ENCODE data around the gene PRDX3. TPM values are rescaled to one million over a fixed set of nuclear protein-coding genes. Genes with fewer than 3 reads are reported as not detected.

Gene PRDX3
- total and polyA plus RNA-seq, 2 experiments from 2014 or later = 116 to 413 TPM

DNA sequence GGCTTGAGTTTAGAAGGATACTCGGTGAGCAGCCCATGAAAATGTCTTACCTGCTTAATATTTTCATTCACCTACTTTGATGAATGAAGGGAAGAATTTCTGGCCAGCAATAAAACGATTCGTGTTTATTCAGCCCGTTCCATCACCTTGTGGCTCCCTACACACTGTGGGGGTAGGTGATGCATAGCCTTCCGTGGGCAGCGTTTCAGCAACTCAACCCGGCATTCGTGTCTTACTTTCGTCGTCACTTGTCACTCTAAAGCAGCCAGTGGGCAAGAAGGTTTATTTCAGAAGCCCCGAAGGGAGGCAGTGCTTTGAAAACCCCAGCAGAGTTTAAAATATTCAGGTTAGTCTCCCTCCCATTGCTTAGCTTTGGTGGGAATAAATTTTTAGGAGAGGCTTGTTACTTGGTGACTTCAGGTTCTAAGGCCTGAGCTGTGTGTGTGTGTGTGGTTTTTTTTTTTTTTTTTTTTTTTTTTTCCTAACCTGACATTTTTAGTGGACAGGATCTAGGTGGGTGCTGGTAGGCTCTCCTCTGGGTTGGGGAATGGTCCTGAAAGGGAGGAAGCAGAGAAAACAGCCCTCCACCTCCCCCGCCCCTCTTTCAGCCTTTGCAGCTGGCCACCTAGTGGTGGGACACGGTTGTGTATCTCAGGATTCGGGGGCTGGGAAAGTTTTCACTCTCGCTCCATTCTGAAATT lies 30.6 kb upstream of the PRDX3 start:
- no peaks in the 10 kb centered on the region for H3K9me3 ChIP-seq (ENCODE audit: low read depth)
- H3K27me3 ChIP-seq = no peaks in the 10 kb centered on the region
- peaks cover 22% of the 10 kb centered on the region for H3K4me1 ChIP-seq (ENCODE audit: low read depth)
- no peak overlapping the region for H3K27ac ChIP-seq
- TF ChIP-seq, protein P1, sequence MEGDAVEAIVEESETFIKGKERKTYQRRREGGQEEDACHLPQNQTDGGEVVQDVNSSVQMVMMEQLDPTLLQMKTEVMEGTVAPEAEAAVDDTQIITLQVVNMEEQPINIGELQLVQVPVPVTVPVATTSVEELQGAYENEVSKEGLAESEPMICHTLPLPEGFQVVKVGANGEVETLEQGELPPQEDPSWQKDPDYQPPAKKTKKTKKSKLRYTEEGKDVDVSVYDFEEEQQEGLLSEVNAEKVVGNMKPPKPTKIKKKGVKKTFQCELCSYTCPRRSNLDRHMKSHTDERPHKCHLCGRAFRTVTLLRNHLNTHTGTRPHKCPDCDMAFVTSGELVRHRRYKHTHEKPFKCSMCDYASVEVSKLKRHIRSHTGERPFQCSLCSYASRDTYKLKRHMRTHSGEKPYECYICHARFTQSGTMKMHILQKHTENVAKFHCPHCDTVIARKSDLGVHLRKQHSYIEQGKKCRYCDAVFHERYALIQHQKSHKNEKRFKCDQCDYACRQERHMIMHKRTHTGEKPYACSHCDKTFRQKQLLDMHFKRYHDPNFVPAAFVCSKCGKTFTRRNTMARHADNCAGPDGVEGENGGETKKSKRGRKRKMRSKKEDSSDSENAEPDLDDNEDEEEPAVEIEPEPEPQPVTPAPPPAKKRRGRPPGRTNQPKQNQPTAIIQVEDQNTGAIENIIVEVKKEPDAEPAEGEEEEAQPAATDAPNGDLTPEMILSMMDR (IDR thresholded peaks at IDR 0.05; ENCODE audit: low read depth, low read length) = peak; percentile 88
- no peaks in the 10 kb centered on the region for H3K36me3 ChIP-seq
- H3K4me3 ChIP-seq = peak overlapping the region; percentile 76
- peak; percentile 71 to 80 for DNase-seq (ENCODE audit: low read depth in 1 of 2, low spot score in 1 of 2)

DNA sequence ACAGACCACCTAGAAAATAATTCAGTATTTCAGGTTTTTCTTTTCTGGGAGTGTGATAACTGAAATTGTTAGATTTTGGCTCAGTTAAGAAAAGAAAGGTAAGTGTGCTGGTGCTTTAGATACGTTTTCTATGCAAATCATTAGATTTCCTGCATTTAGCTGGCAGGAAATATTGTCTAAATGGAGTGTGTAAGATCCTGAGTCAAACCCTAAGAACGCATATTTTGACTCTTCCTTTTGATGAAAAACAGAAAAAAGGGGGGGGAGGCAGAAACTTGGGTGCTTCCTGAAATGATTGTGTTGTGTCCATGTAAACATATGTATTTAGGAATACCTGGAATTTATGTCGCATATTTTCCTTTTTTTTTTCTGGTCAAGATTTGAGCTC lies 29.9 kb upstream of the PRDX3 start:
- TF ChIP-seq, protein P1 (IDR thresholded peaks at IDR 0.05; ENCODE audit: low read depth, low read length) = no peak
- H3K27ac ChIP-seq = no peak overlapping the region
- peaks cover 22% of the 10 kb centered on the region for H3K4me1 ChIP-seq (ENCODE audit: low read depth)
- no peaks in the 10 kb centered on the region for H3K36me3 ChIP-seq
- DNase-seq (ENCODE audit: low read depth in 1 of 2, low spot score in 1 of 2) = peak in 1 of 2 donors; percentile 40
- H3K9me3 ChIP-seq (ENCODE audit: low read depth) = no peaks in the 10 kb centered on the region
- H3K27me3 ChIP-seq = no peaks in the 10 kb centered on the region
- peak overlapping the region; percentile 76 for H3K4me3 ChIP-seq

DNA sequence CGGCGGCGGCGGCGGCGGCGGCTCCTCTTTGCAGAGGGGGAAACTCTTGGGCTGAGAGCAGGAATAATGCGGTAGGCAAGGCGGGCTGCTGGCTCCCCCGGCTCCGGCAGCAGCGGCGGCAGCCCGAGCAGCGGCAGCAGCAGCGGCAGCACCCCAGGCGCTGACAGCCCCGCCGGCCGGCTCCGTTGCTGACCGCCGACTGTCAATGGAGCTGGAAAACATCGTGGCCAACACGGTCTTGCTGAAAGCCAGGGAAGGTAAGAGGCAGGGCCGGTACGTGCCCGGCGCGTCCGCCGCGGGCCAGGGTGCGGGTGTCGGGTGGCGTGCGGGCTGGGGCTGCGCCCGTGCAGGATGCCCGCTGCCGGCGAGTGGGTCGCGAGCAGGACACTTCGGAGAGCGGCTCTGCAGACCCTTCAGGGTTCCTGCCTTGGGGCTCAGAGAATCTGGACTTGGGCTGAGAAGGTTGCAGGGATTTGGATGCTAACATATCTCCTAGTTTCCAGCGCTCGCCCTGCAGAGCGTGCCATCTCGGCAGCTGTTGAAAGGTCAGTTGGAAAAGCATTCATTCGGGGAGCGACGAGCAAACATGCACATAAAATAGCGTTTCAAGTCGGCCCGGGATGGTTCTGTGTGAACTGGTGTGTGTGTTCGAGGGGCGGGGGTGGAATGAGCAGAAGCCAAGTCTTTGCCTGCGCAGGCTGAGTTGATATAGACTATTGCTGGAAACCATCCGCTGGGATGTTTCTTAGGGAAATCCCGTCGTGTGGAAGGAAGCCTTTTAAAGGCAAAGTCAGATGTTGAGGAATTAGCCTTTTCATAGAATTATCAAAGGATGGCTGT lies 29.3 kb upstream of the PRDX3 start:
- Histone ChIP-seq H3K9me3 (ENCODE audit: low read depth) (no peaks in the 10 kb centered on the region), H3K4me3 (peak overlapping the region; percentile 76), H3K27me3 (no peaks in the 10 kb centered on the region), H3K4me1 (ENCODE audit: low read depth) (peaks cover 22% of the 10 kb centered on the region), H3K36me3 (no peaks in the 10 kb centered on the region), H3K27ac (peak overlapping the region; percentile 44)
- TF ChIP-seq, protein P1 (IDR thresholded peaks at IDR 0.05; ENCODE audit: low read depth, low read length) = no peak
- peak; percentile 73 to 75 for DNase-seq (ENCODE audit: low read depth in 1 of 2, low spot score in 1 of 2)

DNA sequence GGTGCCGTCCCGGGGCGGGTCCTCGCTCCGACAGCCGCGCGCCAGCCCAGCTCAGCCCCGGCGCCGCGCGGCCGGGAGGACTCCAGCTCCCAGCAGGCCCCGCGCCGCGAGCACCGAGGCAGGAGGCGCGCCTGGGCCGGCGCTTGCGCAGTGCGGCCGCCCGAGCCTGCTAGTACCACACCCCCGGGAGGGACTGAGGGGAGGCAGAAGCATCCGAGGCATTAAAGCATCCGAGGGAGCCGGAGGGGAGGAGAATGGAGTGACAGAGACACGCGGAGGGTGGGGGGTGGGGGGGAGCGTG lies 28.7 kb upstream of the PRDX3 start, which contains the start of gene GRK5:
Gene GRK5 (plus strand): TSS at position 206 of the 301 bp plus-strand sequence. CDS start 347 bp downstream, outside the sequence.
- no peaks in the 10 kb centered on the region for H3K36me3 ChIP-seq
- TF ChIP-seq, protein P1 (IDR thresholded peaks at IDR 0.05; ENCODE audit: low read depth, low read length) = no peak
- H3K27me3 ChIP-seq = no peaks in the 10 kb centered on the region
- peak within 1 kb of the TSS; percentile 76 for H3K4me3 ChIP-seq
- H3K4me1 ChIP-seq (ENCODE audit: low read depth) = peaks cover 21% of the 10 kb centered on the region
- H3K27ac ChIP-seq = peak within 1 kb of the TSS; percentile 76
- peak; percentile 98 to 99 for DNase-seq (ENCODE audit: low read depth in 1 of 2, low spot score in 1 of 2)
- H3K9me3 ChIP-seq (ENCODE audit: low read depth) = no peaks in the 10 kb centered on the region

DNA sequence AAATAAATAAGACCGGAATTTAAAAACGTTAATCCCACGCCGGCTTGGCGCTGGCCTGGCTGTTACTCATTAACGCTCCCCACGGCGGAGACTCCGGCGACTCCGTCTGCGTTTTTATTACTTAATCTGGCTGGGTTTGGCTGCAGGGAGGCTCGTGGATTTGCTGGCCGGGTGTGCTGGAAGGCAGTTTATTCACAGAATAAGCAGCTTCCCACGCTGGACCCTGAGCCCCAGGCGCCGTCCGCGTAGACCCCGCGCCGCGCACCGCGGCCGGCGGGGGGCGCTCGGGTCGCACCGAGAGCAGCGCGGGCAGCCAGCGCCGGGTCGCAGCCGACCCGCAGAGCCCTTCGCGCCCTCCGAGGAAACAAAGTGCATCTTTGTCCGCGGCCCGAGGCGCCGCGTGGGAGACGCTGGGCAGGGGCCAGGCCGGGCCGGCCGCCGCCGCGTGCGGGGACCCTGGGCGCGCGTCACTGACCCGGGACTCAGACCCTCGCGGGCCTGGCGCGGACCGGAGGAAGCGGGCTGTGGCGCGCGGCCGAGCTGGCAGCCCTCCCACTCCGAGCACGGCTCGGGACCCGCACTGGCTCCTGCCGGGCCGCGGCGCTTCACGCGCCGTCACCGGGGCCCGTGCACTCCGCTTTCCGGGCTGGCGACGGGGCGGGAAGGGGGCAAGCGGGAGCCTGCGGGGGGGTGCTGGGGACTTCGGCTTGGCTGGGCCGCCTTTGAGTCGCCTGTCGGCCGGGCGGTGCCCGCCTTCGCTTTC lies 28.2 kb upstream of the PRDX3 start:
- Histone ChIP-seq H3K27me3 (no peaks in the 10 kb centered on the region), H3K4me3 (peak overlapping the region; percentile 76), H3K4me1 (ENCODE audit: low read depth) (peaks cover 15% of the 10 kb centered on the region), H3K27ac (peak overlapping the region; percentile 76), H3K36me3 (no peaks in the 10 kb centered on the region), H3K9me3 (ENCODE audit: low read depth) (no peaks in the 10 kb centered on the region)
- peak; percentile 83 to 88 for DNase-seq (ENCODE audit: low read depth in 1 of 2, low spot score in 1 of 2)
- TF ChIP-seq, protein P1 (IDR thresholded peaks at IDR 0.05; ENCODE audit: low read depth, low read length) = peak; percentile 51
